ENCODE results near the gene SCAF1.
A peak's percentile ranks its signal among the peaks of the same experiment; 100 is the strongest.

The SCAF1 gene

DNA sequence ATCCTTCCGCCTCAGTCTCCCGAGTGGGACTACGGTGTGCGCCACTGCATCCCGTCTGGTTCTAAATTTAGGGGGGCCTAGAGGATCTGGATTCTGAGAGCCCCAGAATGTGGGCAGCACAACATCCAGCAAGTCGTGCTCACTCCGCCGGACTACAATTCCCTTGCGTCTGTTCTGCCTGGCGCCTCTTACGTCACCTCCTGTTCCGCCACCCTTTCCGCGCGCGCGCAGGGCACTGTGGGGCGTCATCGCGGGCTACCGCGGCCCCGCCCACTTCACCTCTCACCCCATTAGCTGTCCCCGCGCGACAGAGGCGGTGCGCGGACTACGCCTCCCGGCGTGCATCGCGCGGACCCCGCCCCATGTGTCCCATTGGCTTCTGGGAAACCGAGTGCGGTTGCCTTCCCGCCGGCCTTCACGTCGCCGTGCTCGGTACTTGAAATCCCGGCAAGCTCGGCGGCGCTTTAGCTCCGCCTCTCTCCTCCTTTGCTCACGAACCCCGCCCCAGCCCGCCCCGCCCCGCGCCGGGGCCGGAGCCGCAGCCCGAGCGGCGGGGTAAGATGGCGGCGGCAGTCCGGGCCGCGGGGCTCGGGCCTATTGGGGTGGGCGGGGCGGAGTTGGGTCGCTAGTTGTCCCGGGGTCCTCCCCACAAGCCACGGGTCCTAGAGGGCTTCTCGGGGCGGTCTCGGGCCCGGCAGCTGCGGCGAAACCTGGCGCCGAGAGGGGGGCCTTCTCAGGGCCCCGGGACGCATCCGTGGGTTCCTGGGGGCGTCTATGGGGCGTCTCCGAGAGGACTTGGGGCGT lies at the start of gene SCAF1:
Gene SCAF1 (plus strand): TSS at position 522 of the 804 bp plus-strand sequence. CDS start 2,818 bp downstream, outside the sequence.
- TF ChIP-seq EZH2 (optimal IDR thresholded peaks at IDR 0.05; ENCODE audit: low read depth, low read length) (no peak), EZH2phosphoT487 (IDR thresholded peaks at IDR 0.05; ENCODE audit: low read length) (no peak), CTCF (IDR thresholded peaks at IDR 0.05; ENCODE audit: low read length) (no peak)
- DNase-seq, result peak; percentile 99
- Histone ChIP-seq H3K9me3 (replicated peaks; ENCODE audit: insufficient read depth, low read length) (no peaks in the 10 kb centered on the region), H2AFZ (ENCODE audit: low read length) (peak within 1 kb of the TSS; percentile 28; the same call in 1 of the 2 replicates), H4K20me1 (ENCODE audit: insufficient read depth, low read length) (no peaks in the 10 kb centered on the region), H3K4me2 (ENCODE audit: low read depth, low read length) (peak within 1 kb of the TSS; percentile 93), H3K9ac (ENCODE audit: low read length) (peak within 1 kb of the TSS; percentile 95), H3K4me1 (ENCODE audit: low read length) (peaks cover 13% of the 10 kb centered on the region), H3K4me3 (ENCODE audit: low read length) (peak within 1 kb of the TSS; percentile 85), H3F3A (ENCODE audit: insufficient read depth, low read length) (peaks cover 11% of the 10 kb centered on the region), H3K9me2 (replicated peaks; ENCODE audit: insufficient read depth, low read length) (no peaks in the 10 kb centered on the region), H3K36me3 (replicated peaks; ENCODE audit: insufficient read depth, low read length) (no peaks in the 10 kb centered on the region), H3K27me3 (replicated peaks; ENCODE audit: insufficient read depth, low read length) (0 out of 2 replicates have a peak, but pooled peaks cover 8% of the 10 kb centered on the region), H3K79me2 (ENCODE audit: low read length) (peaks cover 48% of the 10 kb centered on the region), H3K27ac (ENCODE audit: low read length) (peak within 1 kb of the TSS; percentile 95)

GRCh38 chr19:49592486-49593232 lies 49.4 kb upstream of the SCAF1 start:
- Histone ChIP-seq H3K4me3 (ENCODE audit: low read length) (peak overlapping the region; percentile 94), H3K27ac (ENCODE audit: low read length) (peak overlapping the region; percentile 57; the same call in 1 of the 2 replicates), H3K4me2 (ENCODE audit: low read depth, low read length) (peak overlapping the region; percentile 95), H3K9me3 (replicated peaks; ENCODE audit: insufficient read depth, low read length) (no peaks in the 10 kb centered on the region), H3K79me2 (ENCODE audit: low read length) (peaks cover 51% of the 10 kb centered on the region), H3F3A (ENCODE audit: insufficient read depth, low read length) (peaks cover 31% of the 10 kb centered on the region), H3K36me3 (replicated peaks; ENCODE audit: insufficient read depth, low read length) (no peaks in the 10 kb centered on the region), H3K27me3 (replicated peaks; ENCODE audit: insufficient read depth, low read length) (no peaks in the 10 kb centered on the region), H4K20me1 (ENCODE audit: insufficient read depth, low read length) (no peaks in the 10 kb centered on the region), H3K4me1 (ENCODE audit: low read length) (peaks cover 18% of the 10 kb centered on the region), H3K9ac (ENCODE audit: low read length) (peak overlapping the region; percentile 76; the same call in 1 of the 2 replicates), H2AFZ (ENCODE audit: low read length) (no peak overlapping the region), H3K9me2 (replicated peaks; ENCODE audit: insufficient read depth, low read length) (no peaks in the 10 kb centered on the region)
- TF ChIP-seq EZH2 (optimal IDR thresholded peaks at IDR 0.05; ENCODE audit: low read depth, low read length) (no peak), CTCF (IDR thresholded peaks at IDR 0.05; ENCODE audit: low read length) (no peak), EZH2phosphoT487 (IDR thresholded peaks at IDR 0.05; ENCODE audit: low read length) (no peak)
- DNase-seq, result no peak

DNA sequence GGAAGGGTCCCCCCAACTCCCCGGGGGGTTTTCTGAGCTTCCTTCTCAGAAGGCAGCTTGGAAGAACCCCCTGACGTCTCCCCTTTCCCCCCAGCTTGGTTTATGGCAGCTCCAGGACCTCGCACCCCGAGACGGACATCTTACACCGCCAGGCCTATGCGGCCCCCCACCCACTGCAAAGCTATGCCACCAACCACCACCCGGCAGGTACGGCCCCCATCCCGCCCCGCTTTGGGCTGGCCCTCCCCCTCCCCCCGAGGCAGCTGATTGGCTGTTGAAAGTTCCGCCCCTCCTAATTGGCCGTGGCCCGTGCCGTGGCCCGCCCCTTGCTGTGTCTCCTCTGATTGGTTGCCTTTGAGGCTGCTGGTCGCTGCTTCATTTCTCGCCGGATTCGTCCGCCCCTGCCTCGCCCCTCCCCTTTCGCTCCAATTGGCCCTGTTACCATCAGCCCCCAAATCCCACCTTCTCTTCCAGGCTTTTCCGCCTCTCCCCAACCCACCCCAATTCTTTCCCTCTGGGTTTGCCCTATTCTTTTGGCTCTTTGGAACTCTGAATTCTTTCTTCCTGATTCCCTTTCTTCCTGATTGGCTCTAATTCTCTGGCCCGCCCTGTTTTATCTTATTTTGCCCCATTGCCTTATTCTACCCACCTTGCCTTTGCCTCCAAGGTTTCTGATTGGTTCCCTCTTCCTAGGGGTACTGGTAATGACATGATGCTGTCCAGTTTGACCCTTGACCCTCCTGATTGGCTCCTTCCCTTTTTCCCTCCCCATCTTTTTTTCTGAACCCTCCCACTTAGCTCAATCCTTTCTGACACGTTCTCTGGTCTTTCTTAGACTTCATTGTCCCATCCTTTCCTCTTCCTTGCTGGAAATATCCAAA lies 48.5 kb upstream of the SCAF1 start:
- TF ChIP-seq EZH2phosphoT487 (IDR thresholded peaks at IDR 0.05; ENCODE audit: low read length), result no peak
- no peak for TF ChIP-seq EZH2 (optimal IDR thresholded peaks at IDR 0.05; ENCODE audit: low read depth, low read length)
- TF ChIP-seq CTCF (IDR thresholded peaks at IDR 0.05; ENCODE audit: low read length), result no peak
- Histone ChIP-seq H3K4me3 (ENCODE audit: low read length) (peak overlapping the region; percentile 94), H3K9ac (ENCODE audit: low read length) (peak overlapping the region; percentile 76; the same call in 1 of the 2 replicates), H3K27me3 (replicated peaks; ENCODE audit: insufficient read depth, low read length) (no peaks in the 10 kb centered on the region), H3K27ac (ENCODE audit: low read length) (peak overlapping the region; percentile 57; the same call in 1 of the 2 replicates), H3F3A (ENCODE audit: insufficient read depth, low read length) (peaks cover 27% of the 10 kb centered on the region), H3K4me2 (ENCODE audit: low read depth, low read length) (peak overlapping the region; percentile 95), H3K79me2 (ENCODE audit: low read length) (peaks cover 53% of the 10 kb centered on the region), H3K4me1 (ENCODE audit: low read length) (peaks cover 16% of the 10 kb centered on the region), H3K9me3 (replicated peaks; ENCODE audit: insufficient read depth, low read length) (no peaks in the 10 kb centered on the region), H2AFZ (ENCODE audit: low read length) (no peak overlapping the region), H3K9me2 (replicated peaks; ENCODE audit: insufficient read depth, low read length) (no peaks in the 10 kb centered on the region), H3K36me3 (replicated peaks; ENCODE audit: insufficient read depth, low read length) (no peaks in the 10 kb centered on the region), H4K20me1 (ENCODE audit: insufficient read depth, low read length) (no peaks in the 10 kb centered on the region)
- peak; percentile 94 for DNase-seq

All from MM.1S (cell line).